ENCODE measurements around the gene ATXN1. TPM values are rescaled to one million over a fixed set of nuclear protein-coding genes. Genes with fewer than 3 reads are reported as not detected.
"Not testable (repeated sequence)": the region's sequence is repeated elsewhere in the genome, so short reads cannot be mapped to it uniquely, and the experiment has no call there.

ATXN1 gene
- total RNA-seq, 1 donor from 2014 or later: 63.7 TPM

DNA sequence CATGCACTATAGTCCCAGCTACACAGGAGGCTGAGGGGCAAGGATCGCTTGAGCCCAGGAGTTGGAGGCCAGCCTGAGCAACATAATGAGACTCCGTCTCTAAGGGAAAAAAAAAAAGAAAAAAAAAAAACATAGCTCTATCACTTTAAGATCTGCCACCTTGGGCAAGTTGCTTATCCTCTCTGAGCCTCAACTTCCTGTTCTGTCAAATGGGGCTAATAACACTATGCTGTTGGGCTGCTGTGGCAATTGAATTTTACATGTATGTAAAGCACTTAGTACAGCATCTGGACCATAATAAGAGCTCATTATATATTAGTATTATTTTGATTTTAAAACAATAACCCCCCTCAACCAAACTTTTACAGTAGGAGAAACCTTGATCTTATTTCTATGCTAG lies 141.5 kb downstream of the ATXN1 start:
- DNase-seq (ENCODE audit: low spot score): no peak

GRCh38 chr6:16618962-16619361 lies 142.3 kb downstream of the ATXN1 start:
- DNase-seq (ENCODE audit: low spot score): no peak

DNA sequence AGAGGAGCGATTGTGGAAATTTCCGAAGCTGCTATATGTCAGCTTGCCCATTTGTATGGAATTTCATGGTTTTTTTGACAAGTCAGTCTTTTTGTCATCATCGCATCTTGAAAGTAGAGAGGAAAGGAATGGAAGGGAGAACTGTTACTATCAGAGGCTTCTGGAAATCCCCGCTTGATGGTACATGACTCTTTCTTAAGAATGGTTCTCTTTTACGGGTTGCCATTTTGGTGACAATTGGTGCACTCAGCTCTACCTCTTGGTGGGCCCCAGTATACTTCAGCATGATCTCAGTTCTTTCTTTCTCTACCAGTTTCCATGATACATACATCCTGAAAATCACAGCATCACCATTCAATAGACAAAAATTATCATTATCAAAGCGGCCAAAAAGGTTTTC lies 146.0 kb downstream of the ATXN1 start:
- not testable (repeated sequence) for DNase-seq (ENCODE audit: low spot score)

DNA sequence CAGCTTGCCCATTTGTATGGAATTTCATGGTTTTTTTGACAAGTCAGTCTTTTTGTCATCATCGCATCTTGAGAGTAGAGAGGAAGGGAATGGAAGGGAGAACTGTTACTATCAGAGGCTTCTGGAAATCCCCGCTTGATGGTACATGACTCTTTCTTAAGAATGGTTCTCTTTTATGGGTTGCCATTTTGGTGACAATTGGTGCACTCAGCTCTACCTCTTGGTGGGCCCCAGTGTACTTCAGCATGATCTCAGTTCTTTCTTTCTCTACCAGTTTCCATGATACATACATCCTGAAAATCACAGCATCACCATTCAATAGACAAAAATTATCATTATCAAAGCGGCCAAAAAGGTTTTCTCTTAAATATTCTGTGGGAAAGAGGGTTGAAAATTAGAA lies 147.1 kb downstream of the ATXN1 start:
- DNase-seq (ENCODE audit: low spot score): not testable (repeated sequence)

GRCh38 chr6:16613504-16613903 lies 147.8 kb downstream of the ATXN1 start:
- not testable (repeated sequence) for DNase-seq (ENCODE audit: low spot score)

DNA sequence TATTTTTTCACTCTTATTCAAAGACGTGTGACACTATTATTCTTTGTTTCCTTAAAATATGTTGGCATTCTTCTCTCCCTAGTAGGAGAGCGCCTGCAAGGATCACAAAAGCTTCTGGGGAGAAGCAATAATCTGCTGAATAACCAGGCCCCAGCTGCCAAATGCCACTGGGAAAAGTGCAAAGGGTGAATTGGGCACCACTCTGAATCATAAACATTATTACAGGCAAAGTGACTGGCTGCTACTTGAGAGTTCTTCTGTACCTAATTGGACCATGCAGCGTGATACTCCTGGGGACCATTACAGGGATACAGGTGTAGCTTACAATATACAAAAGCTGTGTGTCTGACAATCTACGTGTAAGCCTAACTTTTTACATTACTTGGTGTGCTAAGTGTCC lies 152.8 kb downstream of the ATXN1 start:
- DNase-seq (ENCODE audit: low spot score): no peak

DNA sequence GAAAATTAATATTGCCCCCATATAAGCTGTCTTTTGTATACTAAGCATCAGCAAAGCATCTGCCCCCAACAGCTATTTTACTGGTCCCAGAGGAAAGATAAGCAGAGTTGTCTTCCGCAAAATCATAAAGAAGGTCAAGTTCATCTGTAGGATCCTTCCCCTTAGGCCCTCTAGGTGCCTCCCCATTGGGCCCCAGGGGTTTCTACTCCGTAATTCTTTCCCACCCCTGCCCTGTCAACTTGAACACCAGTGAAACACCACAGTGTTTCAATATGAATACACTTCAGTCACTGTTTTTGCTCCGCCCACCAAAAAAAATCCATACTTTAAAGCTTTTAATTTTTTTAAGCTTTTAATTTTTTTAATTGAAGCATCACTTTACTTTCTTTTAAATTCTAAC lies 159.2 kb downstream of the ATXN1 start:
- DNase-seq (ENCODE audit: low spot score): no peak

GRCh38 chr6:16600701-16601100 lies 160.6 kb downstream of the ATXN1 start:
- DNase-seq (ENCODE audit: low spot score): no peak

GRCh38 chr6:16600026-16600425 lies 161.2 kb downstream of the ATXN1 start:
- DNase-seq (ENCODE audit: low spot score): no peak

DNA sequence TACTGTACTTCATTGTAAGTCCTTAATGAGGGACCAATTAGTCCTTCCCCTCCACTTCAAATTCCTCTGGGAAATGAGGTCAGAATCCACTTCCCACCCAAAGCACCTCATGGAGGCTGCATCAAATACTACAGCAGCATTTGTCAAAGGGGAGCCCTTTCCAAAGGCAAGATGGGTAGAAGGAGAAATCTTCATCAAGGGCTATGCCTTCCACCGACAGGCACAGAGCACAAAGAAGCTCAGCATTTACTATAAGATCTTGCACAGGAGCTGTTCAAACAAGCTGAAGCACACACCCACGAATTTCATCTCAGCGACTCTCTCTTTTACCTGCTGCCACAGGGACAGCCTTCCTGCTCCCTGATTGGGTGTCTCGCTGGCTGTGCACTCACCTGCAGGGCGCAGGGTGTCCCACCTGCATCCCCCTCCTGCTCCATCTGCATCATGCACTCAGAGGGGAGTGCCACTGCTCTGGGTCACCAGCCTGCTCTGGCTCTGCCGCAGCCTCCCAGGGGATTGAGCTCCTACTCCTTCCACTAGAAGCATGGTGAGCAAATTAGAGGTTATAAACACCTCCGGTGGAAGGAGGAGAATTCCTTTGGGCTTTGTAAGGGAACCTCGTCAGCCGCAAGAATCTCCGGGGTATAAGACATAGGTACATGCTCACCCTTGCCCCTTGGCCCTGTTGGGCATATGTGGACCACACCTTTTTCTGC lies 164.5 kb downstream of the ATXN1 start:
- no peak for DNase-seq (ENCODE audit: low spot score)

DNA sequence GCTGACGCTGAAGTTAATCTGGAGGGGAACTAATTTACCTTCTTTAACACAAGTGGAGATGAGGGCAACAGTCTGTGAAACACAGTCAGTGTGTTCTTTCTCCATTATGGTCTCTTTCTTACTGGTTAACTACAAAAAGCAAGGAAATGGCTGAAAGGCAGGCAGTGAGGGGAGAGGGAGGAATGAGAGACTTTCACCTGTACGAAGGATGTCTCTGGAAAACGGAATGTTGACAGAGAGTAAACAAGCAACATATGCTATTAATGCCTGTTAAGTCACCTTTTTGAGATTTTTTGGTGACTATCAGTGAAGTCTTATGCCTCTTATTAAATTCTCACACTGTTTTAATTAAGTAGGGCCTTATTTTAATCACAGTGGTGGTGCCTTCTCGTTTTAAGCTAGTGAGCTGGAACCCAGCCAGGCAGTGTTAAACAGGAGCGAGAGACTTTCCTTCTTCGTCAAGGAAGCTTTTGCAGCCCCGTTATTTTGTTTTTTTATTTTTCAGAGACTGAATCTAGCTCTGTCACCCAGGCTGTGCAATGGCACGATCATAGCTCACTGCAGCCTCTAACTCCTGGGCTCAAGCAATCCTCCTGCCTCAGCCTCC lies 165.6 kb downstream of the ATXN1 start:
- no peak for DNase-seq (ENCODE audit: low spot score)

GRCh38 chr6:16594849-16595248 lies 166.4 kb downstream of the ATXN1 start:
- DNase-seq (ENCODE audit: low spot score): no peak

DNA sequence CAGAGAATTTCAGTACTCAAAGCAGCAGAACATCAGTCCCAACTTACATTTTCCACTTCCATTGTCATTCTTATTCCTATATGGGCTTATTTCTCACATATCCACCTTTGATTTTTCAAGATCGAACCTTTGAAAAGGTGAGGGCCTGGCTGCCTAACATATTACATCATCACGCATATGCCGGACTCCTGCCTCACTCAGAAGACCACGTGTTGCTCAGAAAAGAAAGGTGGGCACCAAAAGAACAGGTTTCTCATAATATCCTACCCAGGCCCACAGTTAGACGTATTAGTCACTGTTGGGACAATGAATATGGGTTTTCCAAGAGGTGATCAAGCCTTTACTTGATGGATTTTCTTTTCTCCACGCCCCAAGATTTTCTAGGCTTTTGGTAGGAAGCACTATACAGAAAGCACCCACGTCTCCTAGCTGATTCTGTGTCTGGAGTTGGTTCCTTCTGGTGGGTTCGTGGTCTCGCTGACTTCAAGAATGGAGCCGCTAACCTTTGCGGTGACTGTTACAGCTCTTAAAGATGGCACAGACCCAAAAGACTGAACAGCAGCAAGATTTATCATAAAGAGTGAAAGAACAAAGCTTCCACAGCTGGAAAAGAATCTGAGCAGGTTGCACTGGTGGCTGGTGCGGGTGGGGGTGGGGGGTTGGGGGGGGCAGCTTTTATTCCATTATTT lies 168.9 kb downstream of the ATXN1 start:
- DNase-seq (ENCODE audit: low spot score): no peak

GRCh38 chr6:16591396-16592222 lies 169.7 kb downstream of the ATXN1 start:
- no peak for DNase-seq (ENCODE audit: low spot score)

DNA sequence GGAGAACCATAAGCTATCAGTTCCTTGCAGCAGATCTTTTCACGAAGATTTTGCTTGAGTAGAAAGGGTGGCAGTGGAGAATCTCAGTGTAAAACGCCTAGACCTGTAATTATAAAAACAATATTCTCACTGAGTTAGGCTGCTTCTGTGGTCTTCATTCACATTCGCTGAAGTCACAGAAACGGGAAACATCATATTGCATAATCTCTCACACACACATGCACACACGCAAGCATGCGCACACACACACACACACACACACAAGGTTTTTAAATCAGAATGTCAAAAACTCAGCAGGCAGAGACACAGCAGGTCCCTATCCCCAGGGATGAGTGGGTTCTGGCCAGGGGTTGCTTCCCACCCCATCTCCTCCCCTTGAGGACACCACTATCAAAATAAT lies 175.5 kb downstream of the ATXN1 start:
- no peak for DNase-seq (ENCODE audit: low spot score)

- DNase-seq (ENCODE audit: low spot score): no peak
Observed at GRCh38 chr6:16583144-16583762, 178.0 kb downstream of the ATXN1 start.

DNA sequence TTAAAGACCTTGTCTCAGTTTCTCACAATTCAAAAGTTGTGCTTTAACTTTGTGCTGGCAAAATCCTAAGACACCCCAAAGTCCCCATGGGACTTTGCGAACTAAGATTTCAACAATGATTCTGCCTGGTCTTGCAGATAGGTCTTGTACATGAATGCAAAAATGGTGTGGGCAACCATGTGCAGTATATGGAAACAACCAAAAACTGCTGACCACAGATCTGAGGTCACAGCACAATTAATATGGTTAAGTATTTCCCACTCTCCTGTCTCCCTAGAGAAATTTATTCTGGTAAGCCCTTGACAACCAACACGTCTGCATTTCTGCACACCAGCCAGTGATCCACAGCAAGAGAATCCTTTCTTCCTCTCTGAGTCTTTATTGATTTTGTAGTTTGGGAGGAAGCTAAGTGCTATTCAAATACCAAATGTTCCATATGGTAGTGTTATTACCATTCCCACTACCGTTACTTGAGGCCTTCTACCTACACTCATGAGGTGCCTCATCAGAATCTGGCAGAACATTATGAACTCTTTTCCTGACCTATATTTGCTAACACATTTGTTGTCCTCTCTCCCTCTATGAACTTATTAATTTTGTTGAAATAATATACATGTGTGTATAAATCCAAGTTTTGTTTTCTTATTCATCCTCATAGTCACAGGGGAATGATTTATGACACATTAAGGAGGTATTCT lies 178.7 kb downstream of the ATXN1 start:
- DNase-seq (ENCODE audit: low spot score): no peak

- DNase-seq (ENCODE audit: low spot score): no peak
Observed at GRCh38 chr6:16578695-16579285, 182.5 kb downstream of the ATXN1 start.

DNA sequence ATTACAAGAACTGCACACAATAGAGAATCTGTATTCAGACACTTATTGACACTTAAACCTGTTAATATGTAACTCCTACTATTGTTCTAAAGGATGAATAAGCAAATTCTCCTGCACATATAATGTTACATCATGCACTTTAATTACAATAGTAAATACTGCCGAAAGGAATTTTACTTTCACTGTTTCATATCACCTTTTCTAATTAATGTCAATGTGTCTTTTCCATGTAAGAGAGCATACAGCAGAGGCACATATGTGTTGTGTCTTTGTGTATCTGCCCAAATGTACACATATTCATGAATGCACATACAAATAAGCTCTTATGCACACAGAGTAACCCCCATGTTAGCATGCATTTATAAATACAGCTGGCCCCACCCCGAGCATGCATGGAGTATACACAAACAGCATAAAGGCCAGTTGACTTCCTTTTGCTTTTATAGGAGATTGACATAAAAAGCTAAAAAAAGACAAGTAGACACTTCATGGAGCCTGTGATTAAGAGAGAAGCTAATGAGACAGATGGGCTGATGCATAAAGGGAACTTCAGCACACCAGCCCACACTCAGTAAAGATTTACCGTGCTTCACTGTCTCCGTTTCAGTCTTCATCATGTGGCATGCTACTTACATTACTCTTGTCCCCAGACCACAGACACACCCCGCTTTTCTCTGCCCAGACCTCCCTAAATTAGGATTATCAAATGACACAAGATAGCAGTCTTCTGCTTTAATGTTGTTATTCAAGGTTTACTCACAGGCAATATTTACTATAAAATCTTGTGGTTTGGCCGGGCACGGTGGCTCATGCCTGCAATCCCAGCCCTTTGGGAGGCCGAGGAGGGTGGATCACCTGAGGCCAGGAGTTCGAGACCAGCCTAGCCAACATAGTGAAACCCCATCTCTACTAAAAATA lies 184.6 kb downstream of the ATXN1 start:
- no peak for DNase-seq (ENCODE audit: low spot score)

DNA sequence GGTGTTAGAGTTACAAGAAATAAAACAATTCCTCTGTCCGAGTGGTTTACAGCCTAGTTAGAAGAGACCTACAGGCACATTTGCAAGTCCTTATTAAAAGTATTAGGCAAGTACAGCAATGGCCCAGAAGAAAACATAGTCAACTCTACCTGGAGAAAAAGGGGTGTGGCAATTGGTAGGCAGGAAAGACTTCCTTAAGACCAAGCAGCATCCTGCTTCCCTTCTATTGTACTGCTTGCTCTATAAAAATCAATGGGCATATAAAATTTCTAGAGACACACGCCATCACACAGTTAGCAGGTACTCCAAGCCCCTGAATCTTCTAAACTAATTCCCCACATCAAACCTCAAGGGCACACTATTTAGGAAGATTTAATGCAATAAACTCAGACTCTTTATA lies 185.6 kb downstream of the ATXN1 start:
- DNase-seq (ENCODE audit: low spot score): no peak

Measured in ureter (tissue), 1 donor.